Measurements from ENCODE around the gene TGFB2. TPM values are rescaled to one million over a fixed set of nuclear protein-coding genes. Genes with fewer than 3 reads are reported as not detected.

TGFB2 gene
- total RNA-seq, 2 experiments from 2014 or later: 0.03 to 0.11 TPM

GRCh38 chr1:218443255-218443654 is 98.1 kb downstream of the TGFB2 start:
- Histone ChIP-seq H3K36me3 (ENCODE audit: insufficient read depth, low read length) (no peaks in the 10 kb centered on the region), H4K20me1 (ENCODE audit: insufficient read depth, low read length) (no peaks in the 10 kb centered on the region), H3K4me1 (ENCODE audit: insufficient read depth, low read length, poor library complexity, severe bottlenecking) (no peaks in the 10 kb centered on the region), H3K4me3 (ENCODE audit: low read depth, low read length, poor library complexity, severe bottlenecking) (no peak overlapping the region), H3K27ac (ENCODE audit: low read depth, low read length, poor library complexity, severe bottlenecking) (no peak overlapping the region), H3K9me3 (ENCODE audit: low read length) (no peaks in the 10 kb centered on the region), H3K4me2 (ENCODE audit: low read length) (no peak overlapping the region), H3K79me2 (ENCODE audit: insufficient read depth, low read depth, low read length) (no peaks in the 10 kb centered on the region), H2AFZ (ENCODE audit: low read length) (no peak overlapping the region), H3K9me2 (ENCODE audit: insufficient read depth, low read length) (no peaks in the 10 kb centered on the region)
- POLR2A ChIA-PET: no interaction called here
- intact Hi-C loops (cut with micrococcal nuclease; ENCODE audit: unreplicated experiment): no loop called here
- CTCF ChIA-PET (ENCODE audit: unreplicated experiment): no interaction called here
- TF ChIP-seq, protein P1, sequence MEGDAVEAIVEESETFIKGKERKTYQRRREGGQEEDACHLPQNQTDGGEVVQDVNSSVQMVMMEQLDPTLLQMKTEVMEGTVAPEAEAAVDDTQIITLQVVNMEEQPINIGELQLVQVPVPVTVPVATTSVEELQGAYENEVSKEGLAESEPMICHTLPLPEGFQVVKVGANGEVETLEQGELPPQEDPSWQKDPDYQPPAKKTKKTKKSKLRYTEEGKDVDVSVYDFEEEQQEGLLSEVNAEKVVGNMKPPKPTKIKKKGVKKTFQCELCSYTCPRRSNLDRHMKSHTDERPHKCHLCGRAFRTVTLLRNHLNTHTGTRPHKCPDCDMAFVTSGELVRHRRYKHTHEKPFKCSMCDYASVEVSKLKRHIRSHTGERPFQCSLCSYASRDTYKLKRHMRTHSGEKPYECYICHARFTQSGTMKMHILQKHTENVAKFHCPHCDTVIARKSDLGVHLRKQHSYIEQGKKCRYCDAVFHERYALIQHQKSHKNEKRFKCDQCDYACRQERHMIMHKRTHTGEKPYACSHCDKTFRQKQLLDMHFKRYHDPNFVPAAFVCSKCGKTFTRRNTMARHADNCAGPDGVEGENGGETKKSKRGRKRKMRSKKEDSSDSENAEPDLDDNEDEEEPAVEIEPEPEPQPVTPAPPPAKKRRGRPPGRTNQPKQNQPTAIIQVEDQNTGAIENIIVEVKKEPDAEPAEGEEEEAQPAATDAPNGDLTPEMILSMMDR (conservative IDR thresholded peaks at IDR 0.05; ENCODE audit: low read length): no peak
- TF ChIP-seq EZH2phosphoT487 (IDR thresholded peaks at IDR 0.05; ENCODE audit: borderline replicate concordance, low read depth, low read length): no peak
- BruUV-seq (replicated peaks): no TSS peak
- no peak for DNase-seq (ENCODE audit: low spot score)

- no peaks in the 10 kb centered on the region for H3K9me2 ChIP-seq (ENCODE audit: insufficient read depth, low read length)
- H3K79me2 ChIP-seq (ENCODE audit: insufficient read depth, low read depth, low read length): no peaks in the 10 kb centered on the region
- no peaks in the 10 kb centered on the region for H3K4me1 ChIP-seq (ENCODE audit: insufficient read depth, low read length, poor library complexity, severe bottlenecking)
- no peak overlapping the region for H3K4me2 ChIP-seq (ENCODE audit: low read length)
- TF ChIP-seq EZH2phosphoT487 (IDR thresholded peaks at IDR 0.05; ENCODE audit: borderline replicate concordance, low read depth, low read length): no peak
- TF ChIP-seq, protein P1 (conservative IDR thresholded peaks at IDR 0.05; ENCODE audit: low read length): no peak
- BruUV-seq (replicated peaks): no TSS peak
- CTCF ChIA-PET (ENCODE audit: unreplicated experiment): no interaction called here
- no peaks in the 10 kb centered on the region for H4K20me1 ChIP-seq (ENCODE audit: insufficient read depth, low read length)
- H2AFZ ChIP-seq (ENCODE audit: low read length): no peak overlapping the region
- no peak overlapping the region for H3K27ac ChIP-seq (ENCODE audit: low read depth, low read length, poor library complexity, severe bottlenecking)
- no peaks in the 10 kb centered on the region for H3K36me3 ChIP-seq (ENCODE audit: insufficient read depth, low read length)
- no peak overlapping the region for H3K4me3 ChIP-seq (ENCODE audit: low read depth, low read length, poor library complexity, severe bottlenecking)
- DNase-seq (ENCODE audit: low spot score): no peak
- POLR2A ChIA-PET: no interaction called here
- H3K9me3 ChIP-seq (ENCODE audit: low read length): no peaks in the 10 kb centered on the region
- intact Hi-C loops (cut with micrococcal nuclease; ENCODE audit: unreplicated experiment): no loop called here
Observed at GRCh38 chr1:218444173-218444572, 99.0 kb downstream of the TGFB2 start.

GRCh38 chr1:218444588-218444987 is 99.5 kb downstream of the TGFB2 start:
- intact Hi-C loops (cut with micrococcal nuclease; ENCODE audit: unreplicated experiment): no loop called here
- Histone ChIP-seq H3K4me3 (ENCODE audit: low read depth, low read length, poor library complexity, severe bottlenecking) (no peak overlapping the region), H3K4me2 (ENCODE audit: low read length) (no peak overlapping the region), H3K4me1 (ENCODE audit: insufficient read depth, low read length, poor library complexity, severe bottlenecking) (no peaks in the 10 kb centered on the region), H3K36me3 (ENCODE audit: insufficient read depth, low read length) (no peaks in the 10 kb centered on the region), H3K79me2 (ENCODE audit: insufficient read depth, low read depth, low read length) (no peaks in the 10 kb centered on the region), H4K20me1 (ENCODE audit: insufficient read depth, low read length) (no peaks in the 10 kb centered on the region), H3K9me3 (ENCODE audit: low read length) (no peaks in the 10 kb centered on the region), H3K9me2 (ENCODE audit: insufficient read depth, low read length) (no peaks in the 10 kb centered on the region), H2AFZ (ENCODE audit: low read length) (no peak overlapping the region), H3K27ac (ENCODE audit: low read depth, low read length, poor library complexity, severe bottlenecking) (no peak overlapping the region)
- TF ChIP-seq, protein P1 (conservative IDR thresholded peaks at IDR 0.05; ENCODE audit: low read length): no peak
- TF ChIP-seq EZH2phosphoT487 (IDR thresholded peaks at IDR 0.05; ENCODE audit: borderline replicate concordance, low read depth, low read length): no peak
- ChIA-PET POLR2A (interaction anchor here (0.7 kb wide), 1 partner anchor 245 kb away, joined by 3 read pairs; no protein-coding TSS in a partner anchor), CTCF (ENCODE audit: unreplicated experiment) (no interaction called here)
- no TSS peak for BruUV-seq (replicated peaks)
- no peak for DNase-seq (ENCODE audit: low spot score)
